Adrenal gland (tissue), 5 donors: Measurements from ENCODE around the gene RBM48.

Experiments
- CTCF ChIP-seq, 6 experiments: fragments of 450-650 bp in 4 of 6; fragments of 200-600 bp in 2 of 6; sonication (generic) in 1 of 6; IDR thresholded peaks; 1 replicate in 5 of 6; 2 replicates in 1 of 6; pipeline versions ENCODE4 v1.5.1 to v1.8.0; 2016 to 2021; ENCODE audit warnings: antibody characterized with exemption in 6 of 6, mild to moderate bottlenecking in 2 of 6, moderate library complexity in 1 of 6
- POLR2A ChIP-seq, 2 donors: fragments of 450-650 bp; IDR thresholded peaks; one replicate each; pipeline ENCODE4 v1.6.1; 2017; ENCODE audit warnings: antibody characterized with exemption in 2 of 2, mild to moderate bottlenecking in 2 of 2, moderate library complexity in 1 of 2
- donor health status: DM: no; HTN: no; CAD: no.

GRCh38 chr7:92485974-92486373 lies 42.6 kb upstream of the RBM48 start:
- TF ChIP-seq CTCF (IDR thresholded peaks at IDR 0.05) (no peak), POLR2A (IDR thresholded peaks at IDR 0.05) (no peak)
